GM23338 (cell line): Measurements from ENCODE around the gene DSCAML1.

Experiments used
- CREB1 ChIP-seq: fragments of 250-450 bp; sonication (Bioruptor Pico); IDR thresholded peaks from 2 replicates; pipeline ENCODE4 v1.5.0; 2020; ENCODE audit warnings: low read depth, mild to moderate bottlenecking, moderate library complexity
- CTCF ChIP-seq, 2 experiments: fragments of 200-600 bp in 1 of 2; sonication (generic) in 1 of 2; conservative IDR thresholded peaks; 2 replicates each; pipeline versions ENCODE4 v1.5.1 to v1.6.1; 2016 to 2017; ENCODE audit warnings: antibody characterized with exemption in 2 of 2, low read depth in 2 of 2, mild to moderate bottlenecking in 2 of 2, moderate library complexity in 1 of 2
- EZH2 ChIP-seq: fragments of 200-600 bp; sonication (generic); IDR thresholded peaks from one replicate; pipeline ENCODE4 v1.8.0; 2017; ENCODE audit warnings: antibody characterized with exemption, mild to moderate bottlenecking, low read depth; ENCODE audit not compliant: unreplicated experiment
- POLR2AphosphoS5 ChIP-seq: IDR thresholded peaks from 2 replicates; pipeline ENCODE4 v1.6.1; 2016; ENCODE audit warnings: antibody characterized with exemption, low read depth

GRCh38 chr11:117725048-117725734, 71.8 kb downstream of the DSCAML1 start:
- TF ChIP-seq CREB1 (CRISPR knock-in tag) (no peak), CTCF (conservative IDR thresholded peaks at IDR 0.05; ENCODE audit: low read depth in 2 of 2) (no peak), POLR2AphosphoS5 (no peak), EZH2 (no peak)
